Measurements from ENCODE around the gene C22orf31. TPM values are rescaled to one million over a fixed set of nuclear protein-coding genes. Genes with fewer than 3 reads are reported as not detected.

C22orf31 gene
- total and polyA plus RNA-seq, 2 donors (not counting 3 experiments of a cell fraction or from before 2014, with no cell fraction given) = not detected

DNA sequence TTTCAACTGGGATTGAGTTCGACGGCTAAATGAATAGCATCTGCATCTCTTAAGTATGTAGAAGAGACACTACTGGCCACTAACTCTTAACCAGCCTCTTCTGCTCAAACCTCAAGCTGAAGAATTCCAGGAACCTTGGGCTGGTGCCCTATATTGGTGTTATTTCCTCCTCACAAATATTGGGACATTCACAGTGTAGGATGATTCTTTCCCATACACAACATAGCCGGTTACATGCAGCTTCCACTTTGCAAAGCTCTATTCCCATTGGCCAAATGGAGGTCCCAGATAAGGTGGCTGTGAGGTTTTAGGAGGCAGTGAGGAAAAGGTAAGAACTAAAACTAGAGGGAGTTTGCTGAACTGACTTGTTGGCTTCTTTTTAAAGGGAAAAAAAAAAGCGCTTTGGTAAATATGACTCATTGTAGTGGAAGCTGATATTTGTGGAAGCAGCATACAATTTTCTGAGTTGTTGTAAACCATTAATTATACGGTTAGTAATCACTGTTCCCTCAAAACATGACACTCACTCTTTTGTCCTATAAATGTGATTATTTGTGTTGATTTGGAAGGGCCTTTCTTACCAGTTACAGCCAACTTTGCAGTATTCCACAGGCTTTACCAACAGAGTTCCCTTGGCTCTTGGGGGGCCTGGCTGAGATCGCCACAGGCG, 17.6 kb downstream of the C22orf31 start:
- ChIA-PET CTCF (interaction anchor here (1.0 to 10.2 kb wide), 6 partner anchors 13 to 444 kb away, joined by 3 to 256 read pairs (median 6); no protein-coding TSS in a partner anchor), POLR2A (no interaction called here)
- no peaks in the 10 kb centered on the region for H3K9me1 ChIP-seq (replicated peaks; ENCODE audit: control insufficient read depth, extremely low read depth, insufficient read depth, low read length)
- no peaks in the 10 kb centered on the region for H3K9me3 ChIP-seq (replicated peaks; ENCODE audit: control insufficient read depth, insufficient read depth, low read length)
- H4K20me1 ChIP-seq (replicated peaks; ENCODE audit: control insufficient read depth, extremely low read depth, insufficient read depth, low read length) = no peaks in the 10 kb centered on the region
- no peak overlapping the region for H3K4me3 ChIP-seq (replicated peaks in 1 of 3; ENCODE audit: insufficient read depth in 1 of 3, low read depth in 1 of 3, low read length in 3 of 3)
- peak overlapping the region; percentile 80 for H3K27ac ChIP-seq (ENCODE audit: insufficient read depth, low read depth, low read length)
- BruUV-seq (replicated peaks) = no TSS peak
- peak overlapping the region; percentile 45 for H2AFZ ChIP-seq (ENCODE audit: low read depth, low read length)
- TF ChIP-seq GATA2 (IDR thresholded peaks at IDR 0.05; ENCODE audit: insufficient read depth, insufficient read length, low read depth, low read length) (no peak), POLR2AphosphoS5 (IDR thresholded peaks at IDR 0.05; ENCODE audit: insufficient read depth, low read depth, low read length) (no peak), JUN (IDR thresholded peaks at IDR 0.05; ENCODE audit: borderline replicate concordance, insufficient read depth, insufficient read length, low read depth) (peak; percentile 42), FOS (IDR thresholded peaks at IDR 0.05; ENCODE audit: borderline replicate concordance, insufficient read depth, low read length) (peak; percentile 59), POLR2A (IDR thresholded peaks at IDR 0.05; ENCODE audit: low read depth, low read length) (no peak)
- TF ChIP-seq, protein P1, sequence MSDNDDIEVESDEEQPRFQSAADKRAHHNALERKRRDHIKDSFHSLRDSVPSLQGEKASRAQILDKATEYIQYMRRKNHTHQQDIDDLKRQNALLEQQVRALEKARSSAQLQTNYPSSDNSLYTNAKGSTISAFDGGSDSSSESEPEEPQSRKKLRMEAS (IDR thresholded peaks at IDR 0.05; ENCODE audit: insufficient read depth, insufficient read length) = no peak
- H3K4me2 ChIP-seq (ENCODE audit: insufficient read depth, low read length) = peak overlapping the region; percentile 46
- DNase-seq (ENCODE audit: low read depth, low spot score) (peak; percentile 49), FAIRE-seq (no peak)
- H3K27me3 ChIP-seq (ENCODE audit: control insufficient read depth in 2 of 2, insufficient read depth in 2 of 2, low read length in 2 of 2) = no peaks in the 10 kb centered on the region
- H3K4me1 ChIP-seq (ENCODE audit: control insufficient read depth, extremely low read depth, insufficient read depth, low read length) = peaks cover 28% of the 10 kb centered on the region
- dilution Hi-C loops (cut with MboI; ENCODE audit: extremely low pct_ligation_motif_present, low sequenced_read_pairs) (no loop called here), intact Hi-C loops (cut with micrococcal nuclease) (loop anchor here (1.0 to 2.0 kb wide), 2 partner anchors 111 to 201 kb away; no protein-coding TSS in a partner anchor)
- H3K36me3 ChIP-seq (ENCODE audit: control insufficient read depth in 2 of 2, extremely low read depth in 1 of 2, insufficient read depth in 2 of 2, low read length in 2 of 2) = no peaks in the 10 kb centered on the region
- peak overlapping the region; percentile 12 for H3K9ac ChIP-seq (replicated peaks; ENCODE audit: extremely low read depth, insufficient read depth, low read length)
- H3K79me2 ChIP-seq (ENCODE audit: control insufficient read depth, insufficient read depth, low read length) = no peaks in the 10 kb centered on the region

DNA sequence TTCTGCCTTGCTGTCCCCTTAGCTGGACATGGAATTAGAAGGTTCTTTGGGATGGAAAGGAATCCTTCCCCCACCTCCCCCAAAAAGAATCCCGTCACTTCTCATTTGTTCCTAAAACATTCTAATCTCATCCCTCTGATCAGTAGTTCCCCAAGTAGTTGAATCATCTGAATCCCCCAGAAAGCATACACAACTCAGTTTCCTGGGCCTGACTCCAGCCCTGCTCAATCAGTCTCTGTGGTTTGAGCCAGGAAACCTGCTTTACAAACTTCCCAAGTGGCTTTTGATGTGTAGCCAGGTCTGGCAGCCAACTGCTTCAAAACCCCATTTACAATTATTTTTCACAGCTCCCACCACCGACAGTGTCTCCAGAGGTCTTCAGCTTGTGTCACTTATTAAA, 20.2 kb downstream of the C22orf31 start:
- Histone ChIP-seq H3K79me2 (ENCODE audit: control insufficient read depth, insufficient read depth, low read length) (no peaks in the 10 kb centered on the region), H3K9me3 (replicated peaks; ENCODE audit: control insufficient read depth, insufficient read depth, low read length) (no peaks in the 10 kb centered on the region), H2AFZ (ENCODE audit: low read depth, low read length) (no peak overlapping the region), H3K9me1 (replicated peaks; ENCODE audit: control insufficient read depth, extremely low read depth, insufficient read depth, low read length) (no peaks in the 10 kb centered on the region), H3K4me1 (ENCODE audit: control insufficient read depth, extremely low read depth, insufficient read depth, low read length) (peaks cover 28% of the 10 kb centered on the region), H3K4me2 (ENCODE audit: insufficient read depth, low read length) (no peak overlapping the region), H3K9ac (replicated peaks; ENCODE audit: extremely low read depth, insufficient read depth, low read length) (no peak overlapping the region), H3K27ac (ENCODE audit: insufficient read depth, low read depth, low read length) (no peak overlapping the region), H3K4me3 (replicated peaks in 1 of 3; ENCODE audit: insufficient read depth in 1 of 3, low read depth in 1 of 3, low read length in 3 of 3) (no peak overlapping the region), H3K27me3 (ENCODE audit: control insufficient read depth in 2 of 2, insufficient read depth in 2 of 2, low read length in 2 of 2) (no peaks in the 10 kb centered on the region), H3K36me3 (ENCODE audit: control insufficient read depth in 2 of 2, extremely low read depth in 1 of 2, insufficient read depth in 2 of 2, low read length in 2 of 2) (no peaks in the 10 kb centered on the region), H4K20me1 (replicated peaks; ENCODE audit: control insufficient read depth, extremely low read depth, insufficient read depth, low read length) (no peaks in the 10 kb centered on the region)
- no TSS peak for BruUV-seq (replicated peaks)
- CTCF ChIA-PET = interaction anchor here (0.8 to 10.2 kb wide), 30 partner anchors 10 to 1021 kb away, joined by 3 to 256 read pairs (median 7); partner anchors contain the start of genes C22orf31, XBP1 and ZNRF3
- TF ChIP-seq JUN (IDR thresholded peaks at IDR 0.05; ENCODE audit: borderline replicate concordance, insufficient read depth, insufficient read length, low read depth) (no peak), GATA2 (IDR thresholded peaks at IDR 0.05; ENCODE audit: insufficient read depth, insufficient read length, low read depth, low read length) (peak; percentile 52)
- dilution Hi-C loops (cut with MboI; ENCODE audit: extremely low pct_ligation_motif_present, low sequenced_read_pairs) = no loop called here
- POLR2A ChIA-PET = no interaction called here
- intact Hi-C loops (cut with micrococcal nuclease) = loop anchor here (2.0 kb wide), 1 partner anchor 203 kb away; no protein-coding TSS in a partner anchor
- FAIRE-seq (peak; percentile 64), DNase-seq (ENCODE audit: low read depth, low spot score) (peak; percentile 56)
